Endothelial cell of umbilical vein (primary cell): ENCODE results near the gene CD37. TPM values are rescaled to one million over a fixed set of nuclear protein-coding genes. Genes with fewer than 3 reads are reported as not detected.
A peak's percentile ranks its signal among the peaks of the same experiment; 100 is the strongest.

ENCODE experiments used
- BruUV-seq: library from RNA; stranded (reverse); fragments of 400-500 nt; replicated peaks from 2 replicates; lab custom pipeline; 2021; lab: Mats Ljungman, UMichigan
- CTCF ChIA-PET: fragments of 300-600, 350-600 bp; sonication (Branson Sonifier 250); formaldehyde crosslinking; loops from one replicate; lab custom pipeline; 2021; ENCODE audit warnings: antibody characterized with exemption, inconsistent platforms; lab: Charles Lee
- POLR2A ChIA-PET: fragments of 300-600, 350-600 bp; sonication (Branson Sonifier 250); formaldehyde crosslinking; loops from one replicate; lab custom pipeline; 2021; ENCODE audit warnings: antibody characterized with exemption, inconsistent platforms; lab: Charles Lee
- DNase-seq: peaks from one replicate; pipeline ENCODE4 v3.0.0-alpha.2; 2011; ENCODE audit warnings: low read depth, low spot score
- FAIRE-seq: peaks from 2 replicates; lab custom pipeline; 2011; peaks lifted over from hg19 to GRCh38; lab: Jason Lieb, UNC
- H2AFZ ChIP-seq: 2 replicates; pipeline ENCODE4 v1.6.0; 2012; ENCODE audit warnings: low read depth, low read length, control low read depth, inconsistent platforms
- H3K27ac ChIP-seq: 2 replicates; pipeline ENCODE4 v1.5.1; 2011; ENCODE audit warnings: low read depth, mild to moderate bottlenecking, control low read depth, low read length, moderate library complexity; ENCODE audit not compliant: insufficient read depth
- H3K27me3 ChIP-seq, 2 experiments: 2 replicates each; pipeline versions ENCODE4 v1.6.0 to v1.6.1; 2011; ENCODE audit warnings: low read length in 2 of 2, mixed read lengths in 1 of 2; ENCODE audit not compliant: control insufficient read depth in 2 of 2, insufficient read depth in 2 of 2
- H3K36me3 ChIP-seq, 2 experiments: 2 replicates in 1 of 2; 3 replicates in 1 of 2; pipeline ENCODE4 v1.5.1; 2011; ENCODE audit warnings: low read length in 2 of 2, mild to moderate bottlenecking in 1 of 2, moderate library complexity in 1 of 2; ENCODE audit not compliant: control insufficient read depth in 2 of 2, insufficient read depth in 2 of 2; ENCODE audit errors: extremely low read depth in 1 of 2
- H3K4me1 ChIP-seq: 3 replicates; pipeline ENCODE4 v1.5.1; 2011; ENCODE audit warnings: mild to moderate bottlenecking, low read length; ENCODE audit not compliant: control insufficient read depth, insufficient read depth; ENCODE audit errors: extremely low read depth
- H3K4me2 ChIP-seq: 2 replicates; pipeline ENCODE4 v1.6.1; 2011; ENCODE audit warnings: low read length, control low read depth, mixed read lengths; ENCODE audit not compliant: insufficient read depth
- H3K4me3 ChIP-seq, 3 experiments: fragments of 200-600 bp in 1 of 3; sonication (generic), shearing (Covaris generic) in 1 of 3; replicated peaks in 1 of 3; 2 replicates each; pipeline ENCODE4 v1.5.1; 2011 to 2016; ENCODE audit warnings: control low read depth in 3 of 3, low read length in 3 of 3, mild to moderate bottlenecking in 2 of 3, inconsistent platforms in 1 of 3, low read depth in 1 of 3, moderate library complexity in 1 of 3; ENCODE audit not compliant: insufficient read depth in 1 of 3
- H3K79me2 ChIP-seq: 2 replicates; pipeline ENCODE4 v1.6.0; 2012; ENCODE audit warnings: low read length, inconsistent platforms; ENCODE audit not compliant: control insufficient read depth, insufficient read depth
- H3K9ac ChIP-seq: replicated peaks from 2 replicates; pipeline ENCODE3; 2011; ENCODE audit warnings: low read length, control low read depth; ENCODE audit not compliant: insufficient read depth; ENCODE audit errors: extremely low read depth
- H3K9me1 ChIP-seq: replicated peaks from 3 replicates; pipeline ENCODE4 v1.6.0; 2011; ENCODE audit warnings: mild to moderate bottlenecking, low read length; ENCODE audit not compliant: control insufficient read depth, insufficient read depth; ENCODE audit errors: extremely low read depth
- H3K9me3 ChIP-seq: replicated peaks from 2 replicates; pipeline ENCODE4 v1.5.1; 2012; ENCODE audit warnings: low read length, inconsistent platforms; ENCODE audit not compliant: control insufficient read depth, insufficient read depth
- H4K20me1 ChIP-seq: replicated peaks from 2 replicates; pipeline ENCODE3; 2011; ENCODE audit warnings: mild to moderate bottlenecking, low read length; ENCODE audit not compliant: control insufficient read depth, insufficient read depth; ENCODE audit errors: extremely low read depth
- EZH2 ChIP-seq: IDR thresholded peaks from 2 replicates; pipeline ENCODE4 v1.6.1; 2012; ENCODE audit warnings: borderline replicate concordance, low read depth, mild to moderate bottlenecking, moderate library complexity, low read length, inconsistent platforms; ENCODE audit not compliant: severe bottlenecking
- FOS ChIP-seq: IDR thresholded peaks from 2 replicates; pipeline ENCODE4 v1.6.1; 2011; ENCODE audit warnings: mild to moderate bottlenecking, low read length, moderate library complexity, borderline replicate concordance; ENCODE audit not compliant: insufficient read depth
- GATA2 ChIP-seq: IDR thresholded peaks from 2 replicates; pipeline ENCODE4 v1.7.0; 2011; ENCODE audit warnings: low read depth, mild to moderate bottlenecking, moderate library complexity, mixed read lengths, low read length; ENCODE audit not compliant: insufficient read length, insufficient read depth
- JUN ChIP-seq: IDR thresholded peaks from 2 replicates; pipeline ENCODE4 v1.6.1; 2011; ENCODE audit warnings: borderline replicate concordance, low read depth; ENCODE audit not compliant: insufficient read length, insufficient read depth
- MAX ChIP-seq: IDR thresholded peaks from 2 replicates; pipeline ENCODE4 v1.6.1; 2011; ENCODE audit not compliant: insufficient read depth, insufficient read length
- MYC ChIP-seq: IDR thresholded peaks from one replicate; pipeline ENCODE4 v1.6.1; 2011; ENCODE audit warnings: mild to moderate bottlenecking, low read depth, low read length
- POLR2A ChIP-seq: IDR thresholded peaks from 2 replicates; pipeline ENCODE4 v1.6.1; 2012; ENCODE audit warnings: low read depth, mild to moderate bottlenecking, control low read depth, low read length
- POLR2AphosphoS5 ChIP-seq: IDR thresholded peaks from 2 replicates; pipeline ENCODE4 v1.6.1; 2012; ENCODE audit warnings: low read depth, mild to moderate bottlenecking, control low read depth, low read length, moderate library complexity; ENCODE audit not compliant: insufficient read depth
- dilution Hi-C: fragments of 300-500 bp; cut with MboI; formaldehyde crosslinking; loops from one replicate; pipeline ENCODE4 v1.15.0; 2019; ENCODE audit warnings: low sequenced_read_pairs; ENCODE audit not compliant: extremely low pct_ligation_motif_present
- intact Hi-C: fragments of 100-400 bp; cut with micrococcal nuclease; formaldehyde crosslinking; loops from one replicate; pipeline ENCODE4 v1.10.0; 2022
- polyA plus RNA-seq, 4 experiments: library from polyadenylated mRNA; depleted of rRNA in 3 of 4; stranded (reverse) in 3 of 4; unstranded in 1 of 4; fragments of >200 nt; gene quantifications; 2 replicates each; pipeline versions ENCODE4 v1.2.1 to v1.2.3, GENCODE V29; 2011 to 2012; ENCODE audit warnings: missing spikeins in 1 of 4
- total RNA-seq: library from RNA; stranded (reverse); gene quantifications from 2 replicates; pipeline ENCODE4 v1.2.3, GENCODE V29; 2021
- TF ChIP-seq, protein P1 (sequence below), 2 donors: IDR thresholded peaks; 1 replicate in 1 of 2; 2 replicates in 1 of 2; pipeline ENCODE4 v1.5.1; 2011; ENCODE audit warnings: low read length in 2 of 2, mild to moderate bottlenecking in 2 of 2, moderate library complexity in 2 of 2, control low read depth in 1 of 2, inconsistent platforms in 1 of 2, low read depth in 1 of 2; ENCODE audit not compliant: insufficient read depth in 1 of 2; ENCODE audit errors: extremely low read depth in 1 of 2

Gene CD37
- total and polyA plus RNA-seq, 2 donors (not counting 3 experiments of a cell fraction or from before 2014, with no cell fraction given): not detected

GRCh38 chr19:49364083-49364737 is 29.0 kb downstream of the CD37 start:
- dilution Hi-C loops: no loop called here
- Histone ChIP-seq H3K79me2 (peaks cover 31% of the 10 kb centered on the region), H3K27me3 (no peaks in the 10 kb centered on the region), H3K4me2 (peak overlapping the region; percentile 40), H4K20me1 (no peaks in the 10 kb centered on the region), H3K27ac (no peak overlapping the region), H3K36me3 (peaks cover 1 to 2% of the 10 kb centered on the region in 2 experiments), H3K9ac (no peak overlapping the region), H3K4me3 (peak overlapping the region in 1 of 3 experiments; percentile 10), H2AFZ (peak overlapping the region; percentile 75), H3K9me1 (no peaks in the 10 kb centered on the region), H3K9me3 (no peaks in the 10 kb centered on the region), H3K4me1 (peaks cover 13% of the 10 kb centered on the region)
- DNase-seq (no peak), FAIRE-seq (no peak)
- ChIA-PET CTCF (no interaction called here), POLR2A (no interaction called here)
- no peak for TF ChIP-seq MAX
- TF ChIP-seq POLR2A: no peak
- no peak for TF ChIP-seq GATA2
- no peak for TF ChIP-seq FOS
- no peak for TF ChIP-seq POLR2AphosphoS5
- TF ChIP-seq JUN: no peak
- no peak for TF ChIP-seq EZH2
- TF ChIP-seq, protein P1, sequence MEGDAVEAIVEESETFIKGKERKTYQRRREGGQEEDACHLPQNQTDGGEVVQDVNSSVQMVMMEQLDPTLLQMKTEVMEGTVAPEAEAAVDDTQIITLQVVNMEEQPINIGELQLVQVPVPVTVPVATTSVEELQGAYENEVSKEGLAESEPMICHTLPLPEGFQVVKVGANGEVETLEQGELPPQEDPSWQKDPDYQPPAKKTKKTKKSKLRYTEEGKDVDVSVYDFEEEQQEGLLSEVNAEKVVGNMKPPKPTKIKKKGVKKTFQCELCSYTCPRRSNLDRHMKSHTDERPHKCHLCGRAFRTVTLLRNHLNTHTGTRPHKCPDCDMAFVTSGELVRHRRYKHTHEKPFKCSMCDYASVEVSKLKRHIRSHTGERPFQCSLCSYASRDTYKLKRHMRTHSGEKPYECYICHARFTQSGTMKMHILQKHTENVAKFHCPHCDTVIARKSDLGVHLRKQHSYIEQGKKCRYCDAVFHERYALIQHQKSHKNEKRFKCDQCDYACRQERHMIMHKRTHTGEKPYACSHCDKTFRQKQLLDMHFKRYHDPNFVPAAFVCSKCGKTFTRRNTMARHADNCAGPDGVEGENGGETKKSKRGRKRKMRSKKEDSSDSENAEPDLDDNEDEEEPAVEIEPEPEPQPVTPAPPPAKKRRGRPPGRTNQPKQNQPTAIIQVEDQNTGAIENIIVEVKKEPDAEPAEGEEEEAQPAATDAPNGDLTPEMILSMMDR (IDR thresholded peaks at IDR 0.05; ENCODE audit: extremely low read depth in 1 of 2, insufficient read depth in 1 of 2, low read depth in 1 of 2, low read length in 2 of 2): no peak
- no peak for TF ChIP-seq MYC
- no TSS peak for BruUV-seq
- intact Hi-C loops: no loop called here
